GM18907 (cell line): ENCODE data around the gene ARFRP1.
"Not testable (repeated sequence)": the region's sequence is repeated elsewhere in the genome, so short reads cannot be mapped to it uniquely, and the experiment has no call there.

Experiments used
- ATAC-seq: cut with Tn5 transposase; IDR thresholded peaks from one replicate; pipeline ENCODE4 v1.9.1; 2021; ENCODE audit warnings: mild to moderate bottlenecking, moderate library complexity; ENCODE audit not compliant: unreplicated experiment

ARFRP1 gene

GRCh38 chr20:63733579-63734081, 25.9 kb upstream of the ARFRP1 start:
- no peak for ATAC-seq

GRCh38 chr20:63733117-63733516, 25.3 kb upstream of the ARFRP1 start:
- no peak for ATAC-seq

GRCh38 chr20:63732118-63733095, 24.6 kb upstream of the ARFRP1 start:
- ATAC-seq, result no peak

GRCh38 chr20:63731410-63731809, 23.6 kb upstream of the ARFRP1 start:
- no peak for ATAC-seq

- ATAC-seq, result not testable (repeated sequence)
Measured at GRCh38 chr20:63730189-63730733, 22.5 kb upstream of the ARFRP1 start.

- ATAC-seq, result not testable (repeated sequence)
Measured at GRCh38 chr20:63722967-63723622, 15.3 kb upstream of the ARFRP1 start.

GRCh38 chr20:63718996-63719395, 11.2 kb upstream of the ARFRP1 start:
- no peak for ATAC-seq

- ATAC-seq, result no peak
Measured at GRCh38 chr20:63714858-63715257, 7.1 kb upstream of the ARFRP1 start.

- no peak for ATAC-seq
Measured at GRCh38 chr20:63712191-63712590, 4.4 kb upstream of the ARFRP1 start.

GRCh38 chr20:63711085-63711645, 3.4 kb upstream of the ARFRP1 start:
- no peak for ATAC-seq

GRCh38 chr20:63709149-63709527, 1.4 kb upstream of the ARFRP1 start:
- ATAC-seq, result no peak

- peak; percentile 17 for ATAC-seq
Measured at GRCh38 chr20:63708301-63709148, 749 bp upstream of the ARFRP1 start.

- peak; percentile 24 for ATAC-seq
Measured at GRCh38 chr20:63706852-63707557, 771 bp downstream of the ARFRP1 start.

GRCh38 chr20:63706027-63706695, 1.6 kb downstream of the ARFRP1 start:
- no peak for ATAC-seq

- ATAC-seq, result no peak
Measured at GRCh38 chr20:63705232-63706026, 2.3 kb downstream of the ARFRP1 start.

- no peak for ATAC-seq
Measured at GRCh38 chr20:63704749-63705117, 3.0 kb downstream of the ARFRP1 start.

GRCh38 chr20:63703976-63704748, 3.6 kb downstream of the ARFRP1 start:
- no peak for ATAC-seq
